ENCODE measurements around the gene KIAA0408. TPM values are rescaled to one million over a fixed set of nuclear protein-coding genes. Genes with fewer than 3 reads are reported as not detected.
"Not testable (repeated sequence)": the region's sequence is repeated elsewhere in the genome, so short reads cannot be mapped to it uniquely, and the experiment has no call there.

KIAA0408 gene
- polyA plus RNA-seq, 4 donors = 3.3 to 4.7 (median 4.0) TPM

DNA sequence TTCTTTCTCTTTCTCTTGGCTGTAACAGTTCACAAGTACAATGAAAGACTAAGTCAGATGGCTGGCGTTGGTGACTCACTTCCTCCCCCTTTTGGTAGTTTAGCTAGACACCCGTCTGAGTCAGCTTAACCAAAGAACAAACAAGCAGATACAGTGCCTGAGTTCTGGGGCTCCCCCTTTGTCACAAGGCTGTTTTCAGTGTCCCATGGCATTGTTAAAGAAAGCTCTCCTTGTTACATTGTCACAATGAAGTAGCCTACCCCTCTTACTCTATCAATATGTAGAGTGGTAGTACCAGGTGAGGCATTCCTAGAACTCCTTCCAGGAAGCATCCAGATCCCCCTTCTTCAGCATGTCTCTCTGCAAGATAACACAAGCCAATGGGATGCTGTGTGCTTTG, 38.6 kb downstream of the KIAA0408 start:
- peak in 3 of 4 donors; percentile 24 to 28 (median 24) for DNase-seq (ENCODE audit: low read depth in 4 of 4, low spot score in 2 of 4)

DNA sequence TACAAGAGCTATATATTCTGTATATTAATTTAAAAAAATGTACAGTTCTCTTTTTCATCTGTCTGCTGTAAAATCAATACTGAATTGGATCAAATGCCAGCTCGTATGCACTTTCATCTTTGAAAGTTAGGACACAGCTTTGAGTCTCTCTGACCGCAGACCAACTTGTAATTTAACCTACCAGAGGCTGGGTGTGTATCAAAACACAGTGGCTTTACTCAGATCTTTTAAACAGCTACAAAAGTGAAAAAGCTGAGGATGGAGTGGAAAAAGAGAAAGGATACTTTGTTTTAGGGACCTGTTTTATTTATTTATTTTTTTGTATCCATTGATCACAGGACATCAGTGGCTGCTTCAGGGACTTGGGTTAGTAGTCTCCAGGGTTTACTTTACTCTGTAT, 44.1 kb downstream of the KIAA0408 start:
- DNase-seq (ENCODE audit: low read depth in 4 of 4, low spot score in 2 of 4) = no peak

GRCh38 chr6:127413123-127413522, 46.1 kb downstream of the KIAA0408 start:
- DNase-seq (ENCODE audit: low read depth in 4 of 4, low spot score in 2 of 4) = not testable (repeated sequence)

DNA sequence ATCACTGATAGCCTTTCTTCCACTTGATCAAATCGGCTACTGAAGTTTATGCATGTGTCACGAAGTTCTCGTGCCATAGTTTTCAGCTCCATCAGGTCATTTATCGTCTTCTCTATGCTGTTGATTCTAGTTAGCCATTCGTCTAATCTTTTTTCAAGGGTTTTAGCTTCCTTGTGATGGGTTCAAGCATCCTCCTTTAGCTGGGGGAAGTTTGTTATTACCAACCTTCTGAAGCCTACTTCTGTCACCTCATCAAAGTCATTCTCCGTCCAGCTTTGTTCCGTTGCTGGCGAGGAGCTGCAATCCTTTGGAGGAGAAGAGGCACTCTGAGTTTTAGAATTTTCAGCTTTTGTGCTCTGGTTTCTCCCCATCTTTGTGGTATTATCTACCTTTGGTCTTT, 47.2 kb downstream of the KIAA0408 start:
- DNase-seq (ENCODE audit: low read depth in 4 of 4, low spot score in 2 of 4) = not testable (repeated sequence)

Other genes with a start within 250 kb of the KIAA0408 start
- 10 to 100 TPM; 73.0 to 96.2 (median 80.9) TPM for gene RNF146, start 192.5 kb downstream of the KIAA0408 start, polyA plus RNA-seq (ENCODE audit: insufficient read length in 4 of 4)
- gene ECHDC1, start 115.8 kb downstream of the KIAA0408 start, polyA plus RNA-seq (ENCODE audit: insufficient read length in 4 of 4) = 10 to 100 TPM; 73.4 to 89.5 (median 80.3) TPM
- 1 to 10 TPM in 2 of 4 donors, under 1 TPM in 2; 0.75 to 1.4 (median 0.98) TPM for gene C6orf58, start 117.8 kb upstream of the KIAA0408 start, polyA plus RNA-seq (ENCODE audit: insufficient read length in 4 of 4)